ENCODE data around the gene TOM1.

The TOM1 gene

GRCh38 chr22:35380013-35380412 is 80.3 kb downstream of the TOM1 start:
- Histone ChIP-seq H3K27ac (peak overlapping the region; percentile 88), H3K4me1 (ENCODE audit: control insufficient read depth in 1 of 2, insufficient read depth in 1 of 2, low read depth in 1 of 2, low read length in 1 of 2) (peaks cover 52 to 59% of the 10 kb centered on the region in 2 experiments)

GRCh38 chr22:35380537-35381423 is 81.1 kb downstream of the TOM1 start, which contains the start of gene HMOX1:
TSS of gene HMOX1 (plus strand) at chr22:35381096. CDS start at chr22:35381174, 78 bp downstream.
- H3K9me3 ChIP-seq = no peaks in the 10 kb centered on the region
- H3K4me1 ChIP-seq (ENCODE audit: control insufficient read depth in 1 of 2, insufficient read depth in 1 of 2, low read depth in 1 of 2, low read length in 1 of 2) = peaks cover 45 to 52% of the 10 kb centered on the region in 2 experiments
- H3K27ac ChIP-seq = peak within 1 kb of the TSS; percentile 88
- no peaks in the 10 kb centered on the region for H3K36me3 ChIP-seq
- TF ChIP-seq, protein P1, sequence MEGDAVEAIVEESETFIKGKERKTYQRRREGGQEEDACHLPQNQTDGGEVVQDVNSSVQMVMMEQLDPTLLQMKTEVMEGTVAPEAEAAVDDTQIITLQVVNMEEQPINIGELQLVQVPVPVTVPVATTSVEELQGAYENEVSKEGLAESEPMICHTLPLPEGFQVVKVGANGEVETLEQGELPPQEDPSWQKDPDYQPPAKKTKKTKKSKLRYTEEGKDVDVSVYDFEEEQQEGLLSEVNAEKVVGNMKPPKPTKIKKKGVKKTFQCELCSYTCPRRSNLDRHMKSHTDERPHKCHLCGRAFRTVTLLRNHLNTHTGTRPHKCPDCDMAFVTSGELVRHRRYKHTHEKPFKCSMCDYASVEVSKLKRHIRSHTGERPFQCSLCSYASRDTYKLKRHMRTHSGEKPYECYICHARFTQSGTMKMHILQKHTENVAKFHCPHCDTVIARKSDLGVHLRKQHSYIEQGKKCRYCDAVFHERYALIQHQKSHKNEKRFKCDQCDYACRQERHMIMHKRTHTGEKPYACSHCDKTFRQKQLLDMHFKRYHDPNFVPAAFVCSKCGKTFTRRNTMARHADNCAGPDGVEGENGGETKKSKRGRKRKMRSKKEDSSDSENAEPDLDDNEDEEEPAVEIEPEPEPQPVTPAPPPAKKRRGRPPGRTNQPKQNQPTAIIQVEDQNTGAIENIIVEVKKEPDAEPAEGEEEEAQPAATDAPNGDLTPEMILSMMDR (IDR thresholded peaks at IDR 0.05) = peak; percentile 60
- H3K4me3 ChIP-seq (ENCODE audit: low read depth in 1 of 2, low read length in 1 of 2) = peak within 1 kb of the TSS; percentile 66 to 78
- peaks cover 34% of the 10 kb centered on the region for H3K27me3 ChIP-seq

More at GRCh38 chr22:35380013-35380412, 80.3 kb downstream of the TOM1 start:
- peak overlapping the region in 1 of 2 experiments; percentile 78 for H3K4me3 ChIP-seq (ENCODE audit: low read depth in 1 of 2, low read length in 1 of 2)
- H3K9me3 ChIP-seq = no peaks in the 10 kb centered on the region
- no peaks in the 10 kb centered on the region for H3K36me3 ChIP-seq
- TF ChIP-seq, protein P1 (IDR thresholded peaks at IDR 0.05) = no peak
- peaks cover 34% of the 10 kb centered on the region for H3K27me3 ChIP-seq

DNA sequence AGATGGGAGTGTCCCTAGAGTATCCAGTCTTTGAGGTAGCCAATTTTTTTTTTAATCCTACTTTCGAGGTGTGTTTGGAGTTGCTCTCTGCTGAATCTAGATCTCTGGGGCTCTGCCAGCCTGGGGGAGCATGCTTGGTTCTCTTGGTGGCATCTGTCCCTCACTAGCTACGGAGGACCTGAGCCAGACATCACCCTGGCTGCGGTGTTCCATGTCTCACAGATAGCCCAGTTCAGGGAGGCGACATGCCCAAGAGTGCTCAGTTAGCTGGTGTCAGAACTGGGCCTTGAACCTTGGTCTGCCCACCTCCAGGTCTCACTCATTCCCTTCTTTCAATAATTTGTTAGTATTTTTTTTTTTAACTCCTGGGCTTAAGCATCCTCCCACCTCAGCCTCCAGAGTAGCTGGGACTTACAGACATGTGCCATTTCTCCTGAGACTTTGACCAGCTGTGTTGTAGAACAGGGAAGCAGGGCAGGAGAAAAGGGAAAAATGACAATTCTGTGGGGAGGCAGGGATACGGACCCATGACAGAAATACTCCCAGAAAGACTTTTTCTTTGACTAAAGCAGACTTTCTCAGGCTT is 81.8 kb downstream of the TOM1 start:
- TF ChIP-seq, protein P1 (IDR thresholded peaks at IDR 0.05) = no peak
- Histone ChIP-seq H3K4me3 (ENCODE audit: low read depth in 1 of 2, low read length in 1 of 2) (peak overlapping the region; percentile 66 to 78), H3K27ac (peak overlapping the region; percentile 88), H3K4me1 (ENCODE audit: control insufficient read depth in 1 of 2, insufficient read depth in 1 of 2, low read depth in 1 of 2, low read length in 1 of 2) (peaks cover 37 to 44% of the 10 kb centered on the region in 2 experiments), H3K9me3 (no peaks in the 10 kb centered on the region), H3K27me3 (peaks cover 34% of the 10 kb centered on the region), H3K36me3 (no peaks in the 10 kb centered on the region)

GRCh38 chr22:35383679-35384071 is 84.0 kb downstream of the TOM1 start:
- Histone ChIP-seq H3K4me3 (ENCODE audit: low read depth in 1 of 2, low read length in 1 of 2) (no peak overlapping the region), H3K36me3 (peaks cover 12% of the 10 kb centered on the region), H3K27me3 (peaks cover 34% of the 10 kb centered on the region)

GRCh38 chr22:35384527-35384926 is 84.8 kb downstream of the TOM1 start:
- Histone ChIP-seq H3K9me3 (no peaks in the 10 kb centered on the region), H3K27ac (peak overlapping the region; percentile 7), H3K36me3 (peaks cover 12% of the 10 kb centered on the region), H3K4me1 (ENCODE audit: control insufficient read depth in 1 of 2, insufficient read depth in 1 of 2, low read depth in 1 of 2, low read length in 1 of 2) (peaks cover 18 to 23% of the 10 kb centered on the region in 2 experiments), H3K4me3 (ENCODE audit: low read depth in 1 of 2, low read length in 1 of 2) (no peak overlapping the region), H3K27me3 (peaks cover 34% of the 10 kb centered on the region)
- TF ChIP-seq, protein P1 (IDR thresholded peaks at IDR 0.05) = no peak

More at GRCh38 chr22:35383679-35384071, 84.0 kb downstream of the TOM1 start:
- Histone ChIP-seq H3K9me3 (no peaks in the 10 kb centered on the region), H3K4me1 (ENCODE audit: control insufficient read depth in 1 of 2, insufficient read depth in 1 of 2, low read depth in 1 of 2, low read length in 1 of 2) (peaks cover 18 to 23% of the 10 kb centered on the region in 2 experiments), H3K27ac (no peak overlapping the region)
- TF ChIP-seq, protein P1 (IDR thresholded peaks at IDR 0.05) = no peak

All from neutrophil (primary cell).